Activated CD4-positive, alpha-beta T cell treated with anti-CD3 and anti-CD28 coated beads, Interleukin-10, Interleukin-2, amounts not matched to agents 100 ng/mL and 50 ng/mL, durations not matched to agents 16 hours and 8 hours (primary cell): ENCODE measurements around the gene LOXL4.
"Not testable (repeated sequence)": the region's sequence is repeated elsewhere in the genome, so short reads cannot be mapped to it uniquely, and the experiment has no call there.

Experiments used
- DNase-seq: peaks from one replicate; pipeline ENCODE4 v3.0.0-alpha.2; 2020

Gene LOXL4

DNA sequence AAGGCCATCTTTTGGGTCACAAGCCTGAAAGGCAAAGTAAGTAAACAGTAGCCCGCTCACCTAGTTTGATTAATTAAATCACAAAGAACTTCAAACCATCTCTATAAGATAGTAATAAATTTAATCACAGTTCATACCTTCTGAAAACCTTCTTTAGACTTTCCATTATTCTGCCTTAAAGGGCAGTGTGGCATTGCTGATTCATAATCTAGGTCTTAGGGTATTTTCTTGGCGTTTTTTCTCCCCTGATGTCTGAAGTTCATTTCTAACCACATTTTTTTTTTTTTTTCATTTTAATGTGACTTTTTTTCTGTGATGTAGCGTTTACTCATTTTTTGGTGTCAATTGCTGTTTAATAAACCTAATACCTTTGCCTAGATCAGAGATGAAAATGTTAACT is 27.5 kb downstream of the LOXL4 start:
- DNase-seq = no peak

DNA sequence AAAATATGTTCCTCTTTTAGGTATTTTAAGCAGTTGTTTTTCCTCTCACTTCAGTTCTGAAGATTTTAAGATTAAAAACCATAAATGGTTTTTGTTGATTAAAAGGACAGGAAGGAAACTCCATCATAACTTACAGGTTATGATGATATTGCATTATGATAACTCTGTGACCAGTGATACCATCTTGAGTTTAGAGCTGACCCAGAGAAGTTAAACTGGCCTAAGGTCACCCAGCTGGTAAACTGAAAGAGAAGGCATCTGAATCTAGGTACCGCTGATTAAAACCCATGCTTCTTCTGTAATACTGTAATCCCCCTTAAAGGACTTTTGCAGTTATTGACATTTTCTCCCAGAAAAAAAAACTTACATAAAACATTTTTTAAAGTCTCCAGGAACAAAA is 29.6 kb downstream of the LOXL4 start:
- DNase-seq = no peak

- no peak for DNase-seq
These were observed 31.1 kb downstream of the LOXL4 start for GRCh38 chr10:98236862-98237261.

DNA sequence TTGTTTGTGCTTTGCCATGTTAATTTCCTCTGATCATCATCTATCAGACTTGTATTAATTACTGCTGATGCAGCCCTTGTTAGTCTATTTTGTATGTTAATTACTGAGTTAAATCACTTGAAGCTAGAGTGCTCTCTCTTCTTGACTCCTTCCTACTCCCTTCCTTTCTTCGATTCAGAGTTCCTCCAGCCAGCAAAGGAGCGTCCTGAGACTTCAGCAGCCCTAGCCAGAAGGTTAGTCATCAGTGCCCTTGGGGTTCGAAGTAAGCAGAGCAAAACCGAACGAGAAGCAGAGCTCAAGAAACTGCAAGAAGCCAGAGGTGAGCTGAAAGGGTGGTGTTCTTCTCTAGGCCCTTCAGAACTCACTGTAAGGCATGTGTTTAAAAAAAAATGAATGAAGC is 32.1 kb downstream of the LOXL4 start:
- DNase-seq = no peak

- DNase-seq = no peak
These were observed 36.6 kb downstream of the LOXL4 start for GRCh38 chr10:98231417-98231816.

DNA sequence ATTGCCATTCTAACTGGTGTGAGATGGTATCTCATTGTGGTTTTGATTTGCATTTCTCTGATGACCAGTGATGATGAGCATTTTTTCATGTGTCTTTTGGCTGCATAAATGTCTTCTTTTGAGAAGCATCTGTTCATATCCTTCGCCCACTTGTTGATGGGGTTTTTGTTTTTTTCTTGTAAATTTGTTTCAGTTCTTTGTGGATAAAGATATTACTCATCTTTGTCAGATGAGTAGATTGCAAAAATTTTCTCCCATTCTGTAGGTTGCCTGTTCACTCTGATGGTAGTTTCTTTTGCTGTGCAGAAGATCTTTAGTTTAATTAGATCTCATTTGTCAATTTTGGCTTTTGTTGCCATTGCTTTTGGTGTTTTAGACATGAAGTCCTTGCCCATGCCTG is 39.7 kb downstream of the LOXL4 start:
- DNase-seq = peak; percentile 10

DNA sequence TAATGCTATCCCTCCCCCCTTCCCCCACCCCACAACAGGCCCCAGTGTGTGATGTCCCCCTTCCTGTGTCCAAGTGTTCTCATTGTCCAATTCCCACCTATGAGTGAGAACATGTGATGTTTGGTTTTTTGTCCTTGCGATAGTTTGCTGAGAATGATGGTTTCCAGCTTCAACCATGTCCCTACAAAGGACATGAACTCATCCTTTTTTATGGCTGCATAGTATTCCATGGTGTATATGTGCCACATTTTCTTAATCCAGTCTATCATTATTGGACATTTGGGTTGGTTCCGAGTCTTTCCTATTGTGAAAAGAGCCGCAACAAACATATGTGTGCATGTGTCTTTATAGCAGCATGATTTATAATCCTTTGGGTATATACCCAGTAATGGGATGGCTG is 40.3 kb downstream of the LOXL4 start:
- DNase-seq = not testable (repeated sequence)

- DNase-seq = no peak
These were observed 41.4 kb downstream of the LOXL4 start for GRCh38 chr10:98226508-98227144.

- DNase-seq = no peak
These were observed 43.0 kb downstream of the LOXL4 start for GRCh38 chr10:98224996-98225395.

GRCh38 chr10:98224509-98224908 is 43.5 kb downstream of the LOXL4 start:
- no peak for DNase-seq

GRCh38 chr10:98223874-98224273 is 44.1 kb downstream of the LOXL4 start:
- no peak for DNase-seq

- no peak for DNase-seq
These were observed 50.2 kb downstream of the LOXL4 start for GRCh38 chr10:98217801-98218200.

GRCh38 chr10:98215373-98215772 is 52.6 kb downstream of the LOXL4 start:
- DNase-seq = no peak

- DNase-seq = no peak
These were observed 54.3 kb downstream of the LOXL4 start for GRCh38 chr10:98213740-98214139.

DNA sequence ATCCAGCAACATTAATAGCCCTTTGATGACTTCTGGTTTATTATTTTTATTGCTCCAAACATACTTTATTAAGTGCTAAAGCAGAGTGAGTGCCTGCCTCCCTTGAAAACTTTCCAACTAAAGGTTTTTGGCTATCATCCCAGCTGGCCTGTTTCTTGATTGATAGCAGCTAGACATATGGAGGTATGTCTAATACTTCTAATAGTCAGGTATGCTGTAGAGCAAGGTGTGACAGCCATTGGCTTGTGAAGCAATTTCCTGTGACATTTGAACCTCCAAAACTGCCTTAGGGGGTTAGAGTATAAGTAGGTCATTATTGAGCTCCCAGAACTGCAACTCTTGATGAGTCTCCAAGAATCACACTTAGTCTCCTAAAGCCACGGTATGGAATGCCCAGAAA is 55.8 kb downstream of the LOXL4 start:
- DNase-seq = no peak

DNA sequence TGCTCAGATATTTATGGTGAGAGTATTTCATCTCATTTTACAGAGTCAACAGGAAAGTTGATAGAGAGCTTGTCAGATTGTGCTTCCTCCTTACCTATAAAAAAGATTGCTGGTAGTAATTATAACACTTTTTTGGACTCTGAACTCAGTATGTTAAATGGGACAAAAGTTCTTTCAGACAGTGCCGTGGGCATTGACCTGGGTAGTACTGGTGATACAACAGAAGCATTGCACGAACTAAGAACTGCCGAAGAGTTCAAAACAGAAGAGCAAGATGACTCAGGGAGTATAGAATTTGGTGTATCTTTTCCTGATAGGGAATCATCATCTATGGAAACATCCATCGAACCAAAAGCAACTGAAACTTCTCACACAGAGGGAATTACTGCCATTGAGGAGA is 58.6 kb downstream of the LOXL4 start:
- peak; percentile 12 for DNase-seq

- DNase-seq = peak; percentile 15
These were observed 59.1 kb downstream of the LOXL4 start for GRCh38 chr10:98208925-98209324.

GRCh38 chr10:98205351-98205750 is 62.6 kb downstream of the LOXL4 start:
- no peak for DNase-seq

- no peak for DNase-seq
These were observed 65.6 kb downstream of the LOXL4 start for GRCh38 chr10:98202378-98202777.

DNA sequence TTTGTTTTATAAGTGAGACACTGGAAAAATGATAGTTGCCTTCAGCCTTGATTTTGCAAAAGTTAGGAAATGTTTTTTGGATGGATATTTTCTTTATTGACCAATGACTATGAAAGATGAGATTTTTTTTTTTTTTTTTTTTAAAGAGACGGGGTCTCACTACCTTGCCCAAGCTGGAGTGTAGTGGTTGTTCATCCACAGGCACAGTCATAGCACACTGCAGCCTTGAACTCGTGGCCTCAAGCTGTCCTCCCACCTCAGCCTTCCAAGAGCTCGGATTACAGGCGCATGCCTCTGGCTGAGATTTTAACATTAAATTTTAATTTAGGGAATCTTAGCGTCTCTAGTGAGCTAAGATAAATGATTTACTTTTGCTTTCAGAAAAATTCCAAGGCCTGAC is 66.2 kb downstream of the LOXL4 start:
- no peak for DNase-seq
